A673 (cell line): ENCODE results near the gene FHIT. TPM values are rescaled to one million over a fixed set of nuclear protein-coding genes. Genes with fewer than 3 reads are reported as not detected.

Experiments
- BruUV-seq: library from RNA; stranded (reverse); fragments of 400-500 nt; replicated peaks from 2 replicates; lab custom pipeline; 2021; lab: Mats Ljungman, UMichigan
- CTCF ChIA-PET: fragments of 300-600 bp; sonication (Branson Sonifier 250); formaldehyde crosslinking; loops from one replicate; lab custom pipeline; 2022; ENCODE audit warnings: antibody characterized with exemption; lab: Charles Lee
- POLR2A ChIA-PET: fragments of 300-600 bp; sonication (Branson Sonifier 250); formaldehyde crosslinking; loops from one replicate; lab custom pipeline; 2022; ENCODE audit warnings: antibody characterized with exemption; ENCODE audit not compliant: low non-redundant PET; lab: Charles Lee
- DNase-seq: peaks from one replicate; pipeline ENCODE4 v3.0.0-alpha.2; 2015; ENCODE audit warnings: low spot score
- H3K27ac ChIP-seq: fragments of 200-600 bp; sonication (generic); 2 replicates; pipeline ENCODE4 v1.5.1; 2016; ENCODE audit warnings: mixed run types, low read depth, mild to moderate bottlenecking, mixed read lengths, antibody characterized with exemption, low read length; ENCODE audit not compliant: poor library complexity, severe bottlenecking
- H3K27me3 ChIP-seq: fragments of 200-600 bp; sonication (generic); replicated peaks from 2 replicates; pipeline ENCODE4 v1.6.1; 2017; ENCODE audit warnings: mixed run types, low read depth, mild to moderate bottlenecking, mixed read lengths, antibody characterized with exemption, low read length; ENCODE audit not compliant: insufficient read depth, poor library complexity
- H3K36me3 ChIP-seq: fragments of 200-600 bp; sonication (generic); 2 replicates; pipeline ENCODE4 v1.6.1; 2016; ENCODE audit warnings: mixed run types, mild to moderate bottlenecking, mixed read lengths, antibody characterized with exemption, low read length; ENCODE audit not compliant: insufficient read depth, poor library complexity, severe bottlenecking
- H3K4me1 ChIP-seq: fragments of 200-600 bp; sonication (generic); 2 replicates; pipeline ENCODE4 v1.6.1; 2017; ENCODE audit warnings: mixed run types, mild to moderate bottlenecking, mixed read lengths, antibody characterized with exemption, low read length; ENCODE audit not compliant: insufficient read depth, poor library complexity, severe bottlenecking
- H3K4me3 ChIP-seq: fragments of 200-600 bp; sonication (generic); 2 replicates; pipeline ENCODE4 v1.5.1; 2016; ENCODE audit warnings: low read depth, mixed run types, mild to moderate bottlenecking, mixed read lengths, low read length; ENCODE audit not compliant: poor library complexity, severe bottlenecking
- H3K9me3 ChIP-seq: fragments of 200-600 bp; sonication (generic); 2 replicates; pipeline ENCODE4 v1.6.1; 2016; ENCODE audit warnings: mixed run types, low read depth, mild to moderate bottlenecking, mixed read lengths, antibody characterized with exemption, low read length; ENCODE audit not compliant: poor library complexity, severe bottlenecking
- EZH2 ChIP-seq: fragments of 200-600 bp; sonication (generic); IDR thresholded peaks from 2 replicates; pipeline ENCODE4 v1.6.1; 2017; ENCODE audit warnings: borderline replicate concordance, low read depth, mild to moderate bottlenecking, mixed read lengths, antibody characterized with exemption, low read length; ENCODE audit not compliant: poor library complexity, severe bottlenecking
- intact Hi-C: fragments of 100-400 bp; cut with micrococcal nuclease; formaldehyde crosslinking; loops from one replicate; pipeline ENCODE4 v1.10.0; 2022; ENCODE audit not compliant: unreplicated experiment
- total RNA-seq: library from RNA; stranded (reverse); gene quantifications from 2 replicates; pipeline ENCODE4 v1.2.3, GENCODE V29; 2021
- TF ChIP-seq, protein P1 (sequence below): fragments of 300-800, 200-600 bp; sonication (generic); conservative IDR thresholded peaks from 2 replicates; pipeline ENCODE4 v1.5.1; 2017; ENCODE audit warnings: low read depth, mild to moderate bottlenecking, antibody characterized with exemption, low read length, moderate library complexity, mixed read lengths

The FHIT gene
- total RNA-seq, 1 experiment from 2014 or later: not detected

DNA sequence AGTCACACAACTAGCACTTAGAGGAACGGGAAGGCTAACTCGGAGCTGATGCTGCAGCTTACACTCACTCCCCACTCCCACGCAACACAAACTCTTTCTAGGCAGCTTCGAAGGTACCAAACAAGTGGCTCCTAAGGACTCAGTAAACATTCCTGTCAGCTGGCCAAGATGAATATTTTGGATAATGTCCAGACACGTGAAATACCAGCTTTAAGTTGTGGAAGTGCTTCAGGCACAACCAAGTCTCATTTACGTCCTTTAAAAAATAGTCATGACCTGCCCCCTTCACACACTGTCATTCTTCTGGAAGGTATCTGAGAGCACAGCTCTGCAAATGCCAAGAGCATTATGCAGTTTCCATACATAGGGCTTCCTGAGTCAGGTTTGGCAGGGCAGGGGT lies 1195.5 kb downstream of the FHIT start:
- BruUV-seq: no TSS peak
- H3K4me3 ChIP-seq: no peak overlapping the region
- H3K36me3 ChIP-seq: no peaks in the 10 kb centered on the region
- no peaks in the 10 kb centered on the region for H3K9me3 ChIP-seq
- no peaks in the 10 kb centered on the region for H3K27me3 ChIP-seq
- H3K4me1 ChIP-seq: no peaks in the 10 kb centered on the region
- TF ChIP-seq, protein P1, sequence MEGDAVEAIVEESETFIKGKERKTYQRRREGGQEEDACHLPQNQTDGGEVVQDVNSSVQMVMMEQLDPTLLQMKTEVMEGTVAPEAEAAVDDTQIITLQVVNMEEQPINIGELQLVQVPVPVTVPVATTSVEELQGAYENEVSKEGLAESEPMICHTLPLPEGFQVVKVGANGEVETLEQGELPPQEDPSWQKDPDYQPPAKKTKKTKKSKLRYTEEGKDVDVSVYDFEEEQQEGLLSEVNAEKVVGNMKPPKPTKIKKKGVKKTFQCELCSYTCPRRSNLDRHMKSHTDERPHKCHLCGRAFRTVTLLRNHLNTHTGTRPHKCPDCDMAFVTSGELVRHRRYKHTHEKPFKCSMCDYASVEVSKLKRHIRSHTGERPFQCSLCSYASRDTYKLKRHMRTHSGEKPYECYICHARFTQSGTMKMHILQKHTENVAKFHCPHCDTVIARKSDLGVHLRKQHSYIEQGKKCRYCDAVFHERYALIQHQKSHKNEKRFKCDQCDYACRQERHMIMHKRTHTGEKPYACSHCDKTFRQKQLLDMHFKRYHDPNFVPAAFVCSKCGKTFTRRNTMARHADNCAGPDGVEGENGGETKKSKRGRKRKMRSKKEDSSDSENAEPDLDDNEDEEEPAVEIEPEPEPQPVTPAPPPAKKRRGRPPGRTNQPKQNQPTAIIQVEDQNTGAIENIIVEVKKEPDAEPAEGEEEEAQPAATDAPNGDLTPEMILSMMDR: no peak
- TF ChIP-seq EZH2: no peak
- intact Hi-C loops: no loop called here
- ChIA-PET POLR2A (interaction anchor here (0.5 kb wide), 1 partner anchor 61 kb away, joined by 3 read pairs; no protein-coding TSS in a partner anchor), CTCF (no interaction called here)
- H3K27ac ChIP-seq: no peak overlapping the region
- DNase-seq: no peak

DNA sequence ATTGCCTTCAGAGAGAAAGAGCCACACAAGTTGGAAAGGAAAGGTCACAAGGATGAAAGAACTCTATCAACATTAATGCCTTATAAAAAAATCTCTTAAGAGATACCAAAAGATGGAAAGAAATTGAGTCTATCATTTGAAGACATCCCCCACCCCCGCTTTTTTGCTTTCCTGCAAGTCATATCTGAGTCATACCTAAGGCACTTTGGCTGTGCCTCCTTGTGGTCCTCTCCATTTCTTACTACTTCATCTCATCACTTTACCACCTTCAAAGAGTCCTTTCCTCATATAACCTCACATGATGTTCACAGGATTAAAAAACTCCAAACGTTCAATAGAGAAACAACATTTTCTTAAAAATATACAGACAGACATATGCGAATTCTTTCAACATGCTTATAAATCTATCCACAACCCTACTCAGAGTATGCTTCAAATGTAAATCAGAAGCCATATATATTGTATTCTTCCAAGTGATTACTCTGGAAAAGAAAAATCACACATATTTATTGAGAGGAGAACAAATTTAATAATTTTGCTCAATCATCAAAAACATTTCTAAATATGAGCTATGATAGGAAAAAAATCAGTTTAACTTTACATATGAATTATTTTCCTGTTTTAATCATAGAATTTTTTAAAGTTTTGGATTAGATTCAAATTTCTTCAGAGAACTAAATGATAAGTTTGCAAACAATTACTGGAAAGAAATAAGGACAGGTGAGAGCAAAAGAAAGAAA lies 1197.6 kb downstream of the FHIT start:
- Histone ChIP-seq H3K27ac (no peak overlapping the region), H3K4me1 (no peaks in the 10 kb centered on the region), H3K27me3 (no peaks in the 10 kb centered on the region), H3K9me3 (no peaks in the 10 kb centered on the region), H3K36me3 (no peaks in the 10 kb centered on the region), H3K4me3 (no peak overlapping the region)
- CTCF ChIA-PET: no interaction called here
- no TSS peak for BruUV-seq
- POLR2A ChIA-PET: no interaction called here
- TF ChIP-seq, protein P1: no peak
- TF ChIP-seq EZH2: no peak
- intact Hi-C loops: no loop called here
- no peak for DNase-seq

DNA sequence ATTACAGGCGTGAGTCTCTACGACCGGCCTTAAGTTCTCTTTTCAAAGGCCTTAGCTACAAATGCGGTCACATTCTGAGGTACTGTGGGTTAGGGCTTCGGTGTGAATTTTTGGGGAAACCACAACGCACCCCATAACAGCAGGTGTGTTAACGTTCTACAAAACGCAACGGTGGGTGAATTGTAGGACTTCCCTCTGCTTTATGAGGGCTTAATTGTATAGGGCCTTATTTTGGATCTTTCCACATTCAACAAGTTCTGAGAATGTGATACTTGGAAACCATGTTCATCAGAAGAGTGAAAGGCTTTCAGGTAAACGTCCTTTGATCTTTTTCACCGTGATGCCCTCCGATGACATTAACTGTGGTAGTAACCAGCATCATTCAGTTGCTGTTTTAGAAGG lies 1202.8 kb downstream of the FHIT start:
- no peaks in the 10 kb centered on the region for H3K4me1 ChIP-seq
- TF ChIP-seq, protein P1: no peak
- TF ChIP-seq EZH2: no peak
- no peaks in the 10 kb centered on the region for H3K36me3 ChIP-seq
- no peaks in the 10 kb centered on the region for H3K27me3 ChIP-seq
- no peak overlapping the region for H3K27ac ChIP-seq
- POLR2A ChIA-PET: no interaction called here
- no peak overlapping the region for H3K4me3 ChIP-seq
- CTCF ChIA-PET: no interaction called here
- no peaks in the 10 kb centered on the region for H3K9me3 ChIP-seq
- no peak for DNase-seq
- no TSS peak for BruUV-seq
- intact Hi-C loops: no loop called here
